ENCODE results near the gene COL11A2.

The COL11A2 gene

DNA sequence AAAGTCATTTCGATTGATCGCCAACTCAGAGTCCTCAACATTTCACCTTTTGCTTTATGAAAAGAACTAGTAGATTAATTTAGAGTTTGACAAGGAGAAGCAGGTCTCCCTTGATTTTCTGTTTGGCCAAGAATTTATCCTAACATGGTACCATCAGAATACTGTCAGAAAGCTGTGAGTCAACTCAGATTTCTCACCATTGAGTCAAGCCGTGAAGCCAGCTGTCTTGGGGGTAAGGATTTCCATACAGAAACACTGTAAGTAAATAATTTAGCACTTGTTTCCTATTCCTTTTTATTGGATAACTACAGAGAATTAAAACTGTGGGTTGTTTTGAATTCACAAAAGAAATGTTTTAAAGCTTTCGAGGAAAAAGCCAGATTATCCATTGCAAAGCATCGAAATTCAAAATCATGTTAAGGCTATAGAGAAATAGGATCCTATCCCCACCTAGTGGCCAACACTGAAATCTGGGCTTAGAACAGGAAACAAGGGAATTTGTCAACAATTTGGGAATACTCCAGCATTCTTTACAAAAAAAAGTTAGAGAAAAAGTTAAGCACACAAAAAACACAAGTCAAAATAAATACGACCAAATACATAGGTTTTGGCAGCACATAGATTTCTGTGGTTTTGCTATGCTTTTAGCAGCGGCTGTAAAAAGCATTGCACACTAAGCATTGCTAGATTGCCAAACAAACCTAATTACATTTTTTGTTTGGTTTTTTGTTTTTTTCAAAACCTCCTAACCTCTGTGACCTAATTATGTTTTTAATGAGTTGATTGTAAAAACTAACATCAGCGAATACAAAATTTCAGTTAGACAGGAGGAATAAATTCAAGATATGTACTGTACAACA lies 44.2 kb downstream of the COL11A2 start:
- no peak overlapping the region for H3K4me3 ChIP-seq (ENCODE audit: low read depth, low read length)
- TF ChIP-seq, protein P1, sequence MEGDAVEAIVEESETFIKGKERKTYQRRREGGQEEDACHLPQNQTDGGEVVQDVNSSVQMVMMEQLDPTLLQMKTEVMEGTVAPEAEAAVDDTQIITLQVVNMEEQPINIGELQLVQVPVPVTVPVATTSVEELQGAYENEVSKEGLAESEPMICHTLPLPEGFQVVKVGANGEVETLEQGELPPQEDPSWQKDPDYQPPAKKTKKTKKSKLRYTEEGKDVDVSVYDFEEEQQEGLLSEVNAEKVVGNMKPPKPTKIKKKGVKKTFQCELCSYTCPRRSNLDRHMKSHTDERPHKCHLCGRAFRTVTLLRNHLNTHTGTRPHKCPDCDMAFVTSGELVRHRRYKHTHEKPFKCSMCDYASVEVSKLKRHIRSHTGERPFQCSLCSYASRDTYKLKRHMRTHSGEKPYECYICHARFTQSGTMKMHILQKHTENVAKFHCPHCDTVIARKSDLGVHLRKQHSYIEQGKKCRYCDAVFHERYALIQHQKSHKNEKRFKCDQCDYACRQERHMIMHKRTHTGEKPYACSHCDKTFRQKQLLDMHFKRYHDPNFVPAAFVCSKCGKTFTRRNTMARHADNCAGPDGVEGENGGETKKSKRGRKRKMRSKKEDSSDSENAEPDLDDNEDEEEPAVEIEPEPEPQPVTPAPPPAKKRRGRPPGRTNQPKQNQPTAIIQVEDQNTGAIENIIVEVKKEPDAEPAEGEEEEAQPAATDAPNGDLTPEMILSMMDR (IDR thresholded peaks at IDR 0.05; ENCODE audit: borderline replicate concordance, insufficient read depth, low read depth, low read length) = peak; percentile 60

DNA sequence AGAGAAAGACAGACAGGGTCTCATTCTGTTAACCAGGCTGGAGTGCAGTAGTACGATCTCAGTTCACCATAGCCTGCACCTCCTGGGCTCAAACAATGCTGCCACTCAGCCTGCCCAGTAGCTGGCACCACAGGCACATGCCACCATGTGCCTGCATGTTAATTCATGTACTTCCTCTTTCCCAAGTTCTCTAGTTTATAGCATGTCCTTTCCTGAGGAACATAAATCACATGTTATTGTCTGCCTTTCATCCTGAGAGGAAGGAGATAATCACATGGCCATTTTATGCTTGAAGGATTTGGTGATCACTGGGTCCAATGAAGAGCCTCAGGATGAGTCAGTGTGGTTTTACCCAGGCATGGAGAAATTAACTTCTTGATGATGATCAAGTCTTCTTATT lies 47.9 kb downstream of the COL11A2 start:
- TF ChIP-seq, protein P1 (IDR thresholded peaks at IDR 0.05; ENCODE audit: borderline replicate concordance, insufficient read depth, low read depth, low read length) = no peak
- H3K4me3 ChIP-seq (ENCODE audit: low read depth, low read length) = no peak overlapping the region

DNA sequence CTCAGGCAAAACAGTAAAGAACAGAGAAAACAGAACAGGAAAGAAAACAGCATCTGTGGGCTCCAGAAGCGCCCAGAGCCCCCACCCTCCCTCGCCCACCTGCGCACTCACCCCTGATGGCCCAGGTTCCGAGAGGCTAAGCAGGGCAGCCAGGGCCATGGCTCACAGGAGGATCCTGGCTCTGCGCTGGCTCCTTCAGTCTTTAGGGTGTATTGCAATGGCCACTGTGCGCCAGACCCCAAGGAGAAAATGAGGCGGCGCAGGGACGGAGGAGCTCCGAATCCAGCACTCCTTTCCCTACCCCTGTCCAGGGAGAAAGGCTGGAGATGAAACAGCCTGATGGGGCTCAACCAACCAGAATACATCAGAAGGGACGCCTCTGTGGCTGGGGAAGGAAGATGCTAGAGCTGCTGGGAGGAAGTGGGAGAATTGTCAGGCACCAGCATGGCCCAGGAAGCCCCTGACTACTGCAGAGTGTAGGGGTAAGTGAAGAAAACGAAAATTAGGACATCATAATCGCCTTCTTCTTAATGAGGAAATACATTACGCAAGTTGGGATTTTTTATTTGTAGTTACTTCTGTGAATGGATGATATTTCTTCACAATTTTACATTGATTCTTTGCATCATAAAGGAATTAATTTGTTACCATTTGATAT lies 49.0 kb downstream of the COL11A2 start:
- no peak overlapping the region for H3K4me3 ChIP-seq (ENCODE audit: low read depth, low read length)
- TF ChIP-seq, protein P1 (IDR thresholded peaks at IDR 0.05; ENCODE audit: borderline replicate concordance, insufficient read depth, low read depth, low read length) = peak; percentile 35; the same call in 1 of the 2 replicates

DNA sequence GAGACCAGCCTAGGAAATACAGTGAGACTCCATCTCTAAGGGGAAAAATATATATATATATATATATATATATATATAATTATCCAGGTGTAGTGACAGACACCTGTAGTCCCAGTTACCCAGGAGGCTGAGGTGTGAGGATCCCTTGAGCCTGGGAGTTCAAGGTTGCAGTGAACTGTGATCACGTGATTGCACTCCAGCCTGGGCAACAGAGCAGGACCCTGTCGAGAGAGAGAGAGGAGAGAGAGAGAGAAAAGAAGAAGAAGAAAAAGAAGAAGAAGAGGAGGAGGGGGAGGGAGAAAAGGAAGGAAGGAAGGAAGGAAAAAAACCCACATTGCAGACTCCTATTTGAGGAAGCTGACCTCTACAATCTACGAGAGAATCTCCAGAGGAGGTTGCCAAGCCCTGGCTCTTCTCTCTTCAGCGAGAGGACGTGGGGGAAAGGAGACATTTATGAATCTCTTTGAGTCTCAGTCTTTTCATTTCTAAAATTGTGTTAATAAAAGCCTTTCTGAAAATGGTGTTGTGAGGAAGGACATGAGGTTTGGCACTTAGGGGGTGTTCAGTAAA lies 49.7 kb downstream of the COL11A2 start:
- TF ChIP-seq, protein P1 (IDR thresholded peaks at IDR 0.05; ENCODE audit: borderline replicate concordance, insufficient read depth, low read depth, low read length) = no peak
- H3K4me3 ChIP-seq (ENCODE audit: low read depth, low read length) = no peak overlapping the region

DNA sequence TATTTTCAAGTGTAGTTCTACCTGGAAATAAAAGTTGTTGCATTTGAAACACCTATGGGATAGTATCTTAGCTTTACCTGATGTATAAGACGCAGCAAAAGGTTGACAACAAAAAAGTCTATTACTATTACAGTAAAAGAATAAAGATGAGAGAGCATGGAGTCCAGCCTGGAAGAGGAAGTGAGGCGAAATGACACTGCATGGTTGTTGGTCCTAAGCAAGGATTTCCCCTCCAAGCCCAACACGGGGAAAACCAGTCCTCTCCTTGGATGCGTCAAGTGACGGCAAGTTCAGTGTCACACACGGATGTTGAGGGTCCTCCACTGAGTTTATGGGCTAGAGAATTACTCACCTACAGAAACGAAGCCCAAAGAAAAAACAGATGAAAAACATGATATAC lies 51.7 kb downstream of the COL11A2 start:
- TF ChIP-seq, protein P1 (IDR thresholded peaks at IDR 0.05; ENCODE audit: borderline replicate concordance, insufficient read depth, low read depth, low read length) = no peak
- no peak overlapping the region for H3K4me3 ChIP-seq (ENCODE audit: low read depth, low read length)

DNA sequence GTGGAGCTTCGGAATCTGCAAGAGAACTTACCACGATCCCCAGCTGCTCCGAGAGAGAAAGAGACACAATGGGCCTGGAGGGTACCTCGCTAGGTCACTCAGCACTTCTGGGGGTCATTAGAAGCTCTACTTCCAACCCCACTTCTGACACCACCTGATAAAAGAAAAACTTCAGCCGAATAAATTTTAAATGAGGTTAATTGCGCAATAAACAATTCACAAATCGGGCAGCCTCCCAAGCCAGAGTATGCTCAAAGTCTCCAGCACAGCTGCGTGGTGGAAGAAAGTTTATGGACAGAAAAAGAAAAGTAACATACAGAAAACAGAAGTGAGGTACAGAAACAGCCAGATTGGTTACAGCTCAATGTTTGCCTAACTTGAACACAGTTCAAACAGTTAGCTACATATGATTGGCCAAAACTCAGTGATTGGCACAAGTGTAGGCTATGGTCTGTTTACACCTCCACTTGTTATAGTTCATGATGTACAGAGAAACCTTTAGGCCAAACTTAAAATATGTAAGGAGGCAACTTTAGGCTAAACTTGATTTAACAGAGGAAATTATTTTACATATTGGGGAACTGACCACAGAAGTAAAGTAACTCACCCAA lies 52.6 kb downstream of the COL11A2 start:
- H3K4me3 ChIP-seq (ENCODE audit: low read depth, low read length) = no peak overlapping the region
- TF ChIP-seq, protein P1 (IDR thresholded peaks at IDR 0.05; ENCODE audit: borderline replicate concordance, insufficient read depth, low read depth, low read length) = no peak
